Measurements from ENCODE around the gene FHOD1. TPM values are rescaled to one million over a fixed set of nuclear protein-coding genes. Genes with fewer than 3 reads are reported as not detected.

Gene FHOD1
- total and polyA plus RNA-seq, 2 donors (not counting 1 experiment from before 2014, with no cell fraction given): 7.1 to 32.7 TPM

DNA sequence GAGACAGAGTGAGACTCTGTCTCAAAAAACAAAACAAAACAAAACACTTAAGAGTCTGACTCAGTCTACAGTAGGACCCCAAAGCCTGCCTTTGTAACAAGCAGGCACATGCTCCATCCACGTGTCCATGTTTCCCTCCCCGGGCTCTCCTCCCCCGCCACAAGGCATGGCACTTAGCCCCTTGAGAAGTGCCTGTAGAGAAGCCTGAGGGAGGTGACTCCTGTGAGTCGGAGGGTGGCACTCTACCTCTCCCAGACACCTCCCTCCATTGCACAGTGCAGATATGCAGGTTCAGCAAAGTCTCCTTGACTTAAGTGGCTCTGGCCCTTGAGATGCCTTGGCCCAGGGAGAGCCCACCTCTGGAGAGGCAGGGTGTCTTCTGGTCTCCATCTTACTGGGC lies 6.8 kb downstream of the FHOD1 start:
- Histone ChIP-seq H3K4me3 (replicated peaks in 1 of 4; ENCODE audit: control extremely low read depth in 1 of 4, insufficient read depth in 1 of 4, low read depth in 3 of 4, low read length in 4 of 4) (no peak overlapping the region), H3K79me2 (ENCODE audit: control insufficient read depth, insufficient read depth, low read length) (peaks cover 43% of the 10 kb centered on the region), H3K9ac (ENCODE audit: insufficient read depth, low read length) (peak overlapping the region; percentile 57), H3K9me3 (ENCODE audit: control insufficient read depth, insufficient read depth, low read depth, low read length) (no peaks in the 10 kb centered on the region), H3K4me1 (ENCODE audit: control insufficient read depth, extremely low read depth, insufficient read depth, low read length) (peaks cover 52% of the 10 kb centered on the region), H4K20me1 (ENCODE audit: control insufficient read depth, extremely low read depth, insufficient read depth, low read length) (no peaks in the 10 kb centered on the region), H3K27ac (ENCODE audit: insufficient read depth, low read length) (peak overlapping the region; percentile 75), H3K4me2 (ENCODE audit: extremely low read depth, insufficient read depth, low read length) (peak overlapping the region; percentile 23), H3K27me3 (ENCODE audit: control insufficient read depth, insufficient read depth, low read length) (no peaks in the 10 kb centered on the region), H2AFZ (ENCODE audit: low read length) (no peak overlapping the region), H3K36me3 (ENCODE audit: control insufficient read depth, insufficient read depth, low read length) (peaks cover 30% of the 10 kb centered on the region)
- DNase-seq (ENCODE audit: low read depth in 2 of 2): peak in 1 of 2 donors; percentile 59
- TF ChIP-seq, protein P1, sequence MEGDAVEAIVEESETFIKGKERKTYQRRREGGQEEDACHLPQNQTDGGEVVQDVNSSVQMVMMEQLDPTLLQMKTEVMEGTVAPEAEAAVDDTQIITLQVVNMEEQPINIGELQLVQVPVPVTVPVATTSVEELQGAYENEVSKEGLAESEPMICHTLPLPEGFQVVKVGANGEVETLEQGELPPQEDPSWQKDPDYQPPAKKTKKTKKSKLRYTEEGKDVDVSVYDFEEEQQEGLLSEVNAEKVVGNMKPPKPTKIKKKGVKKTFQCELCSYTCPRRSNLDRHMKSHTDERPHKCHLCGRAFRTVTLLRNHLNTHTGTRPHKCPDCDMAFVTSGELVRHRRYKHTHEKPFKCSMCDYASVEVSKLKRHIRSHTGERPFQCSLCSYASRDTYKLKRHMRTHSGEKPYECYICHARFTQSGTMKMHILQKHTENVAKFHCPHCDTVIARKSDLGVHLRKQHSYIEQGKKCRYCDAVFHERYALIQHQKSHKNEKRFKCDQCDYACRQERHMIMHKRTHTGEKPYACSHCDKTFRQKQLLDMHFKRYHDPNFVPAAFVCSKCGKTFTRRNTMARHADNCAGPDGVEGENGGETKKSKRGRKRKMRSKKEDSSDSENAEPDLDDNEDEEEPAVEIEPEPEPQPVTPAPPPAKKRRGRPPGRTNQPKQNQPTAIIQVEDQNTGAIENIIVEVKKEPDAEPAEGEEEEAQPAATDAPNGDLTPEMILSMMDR (conservative IDR thresholded peaks at IDR 0.05 in 1 of 2, IDR thresholded peaks at IDR 0.05 in 1 of 2; ENCODE audit: low read depth in 1 of 2, low read length in 2 of 2): no peak
- no peak for TF ChIP-seq EZH2 (IDR thresholded peaks at IDR 0.05; ENCODE audit: low read length, missing control alignments)

DNA sequence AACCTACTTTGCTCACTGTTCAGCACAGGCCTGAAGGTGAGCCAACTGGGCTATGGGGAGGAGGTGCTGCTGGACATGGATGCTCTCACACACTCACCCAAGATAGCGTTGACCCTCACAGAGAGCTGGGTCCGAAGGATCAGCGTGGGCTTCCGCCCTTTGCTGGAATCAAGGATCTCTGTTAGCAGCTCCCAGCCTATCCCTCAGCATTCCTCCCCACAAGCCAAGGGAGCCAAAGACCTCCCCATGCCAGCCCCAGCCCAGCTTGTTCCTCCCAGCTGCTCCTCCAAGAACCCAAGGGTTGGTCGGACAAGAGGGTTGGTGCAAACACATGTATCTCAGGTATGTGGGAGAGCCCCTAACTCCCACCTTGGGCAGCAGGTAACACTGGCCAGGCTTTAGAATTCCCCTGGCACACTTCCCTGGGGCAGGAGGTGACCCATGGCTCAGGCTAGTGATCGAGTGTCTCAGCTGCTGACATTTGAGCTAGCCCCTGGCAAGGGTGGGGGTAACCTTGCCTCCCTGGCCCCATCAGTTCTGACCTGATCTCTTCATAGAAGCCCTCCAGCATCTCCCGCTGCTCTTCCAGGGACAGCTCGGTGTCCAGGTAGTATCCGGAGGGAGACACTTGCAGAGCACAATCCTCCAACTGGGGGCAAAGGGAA lies 8.3 kb downstream of the FHOD1 start:
- peaks cover 36% of the 10 kb centered on the region for H3K4me1 ChIP-seq (ENCODE audit: control insufficient read depth, extremely low read depth, insufficient read depth, low read length)
- no peak overlapping the region for H3K27ac ChIP-seq (ENCODE audit: insufficient read depth, low read length)
- no peak overlapping the region for H3K4me2 ChIP-seq (ENCODE audit: extremely low read depth, insufficient read depth, low read length)
- H3K27me3 ChIP-seq (ENCODE audit: control insufficient read depth, insufficient read depth, low read length): no peaks in the 10 kb centered on the region
- H4K20me1 ChIP-seq (ENCODE audit: control insufficient read depth, extremely low read depth, insufficient read depth, low read length): no peaks in the 10 kb centered on the region
- H3K9me3 ChIP-seq (ENCODE audit: control insufficient read depth, insufficient read depth, low read depth, low read length): no peaks in the 10 kb centered on the region
- TF ChIP-seq, protein P1 (conservative IDR thresholded peaks at IDR 0.05 in 1 of 2, IDR thresholded peaks at IDR 0.05 in 1 of 2; ENCODE audit: low read depth in 1 of 2, low read length in 2 of 2): no peak
- TF ChIP-seq EZH2 (IDR thresholded peaks at IDR 0.05; ENCODE audit: low read length, missing control alignments): no peak
- H3K36me3 ChIP-seq (ENCODE audit: control insufficient read depth, insufficient read depth, low read length): peaks cover 34% of the 10 kb centered on the region
- no peak for DNase-seq (ENCODE audit: low read depth in 2 of 2)
- H3K79me2 ChIP-seq (ENCODE audit: control insufficient read depth, insufficient read depth, low read length): peaks cover 34% of the 10 kb centered on the region
- H2AFZ ChIP-seq (ENCODE audit: low read length): no peak overlapping the region
- H3K9ac ChIP-seq (ENCODE audit: insufficient read depth, low read length): no peak overlapping the region
- no peak overlapping the region for H3K4me3 ChIP-seq (replicated peaks in 1 of 4; ENCODE audit: control extremely low read depth in 1 of 4, insufficient read depth in 1 of 4, low read depth in 3 of 4, low read length in 4 of 4)

GRCh38 chr16:67238278-67238575 lies 9.1 kb downstream of the FHOD1 start:
- no peaks in the 10 kb centered on the region for H3K9me3 ChIP-seq (ENCODE audit: control insufficient read depth, insufficient read depth, low read depth, low read length)
- H3K4me2 ChIP-seq (ENCODE audit: extremely low read depth, insufficient read depth, low read length): no peak overlapping the region
- H3K79me2 ChIP-seq (ENCODE audit: control insufficient read depth, insufficient read depth, low read length): peaks cover 27% of the 10 kb centered on the region
- no peak overlapping the region for H3K9ac ChIP-seq (ENCODE audit: insufficient read depth, low read length)
- H3K4me3 ChIP-seq (replicated peaks in 1 of 4; ENCODE audit: control extremely low read depth in 1 of 4, insufficient read depth in 1 of 4, low read depth in 3 of 4, low read length in 4 of 4): no peak overlapping the region
- no peaks in the 10 kb centered on the region for H4K20me1 ChIP-seq (ENCODE audit: control insufficient read depth, extremely low read depth, insufficient read depth, low read length)
- H2AFZ ChIP-seq (ENCODE audit: low read length): no peak overlapping the region
- H3K27me3 ChIP-seq (ENCODE audit: control insufficient read depth, insufficient read depth, low read length): no peaks in the 10 kb centered on the region
- peaks cover 29% of the 10 kb centered on the region for H3K4me1 ChIP-seq (ENCODE audit: control insufficient read depth, extremely low read depth, insufficient read depth, low read length)
- TF ChIP-seq EZH2 (IDR thresholded peaks at IDR 0.05; ENCODE audit: low read length, missing control alignments): no peak
- TF ChIP-seq, protein P1 (conservative IDR thresholded peaks at IDR 0.05 in 1 of 2, IDR thresholded peaks at IDR 0.05 in 1 of 2; ENCODE audit: low read depth in 1 of 2, low read length in 2 of 2): no peak
- H3K36me3 ChIP-seq (ENCODE audit: control insufficient read depth, insufficient read depth, low read length): peaks cover 39% of the 10 kb centered on the region
- no peak for DNase-seq (ENCODE audit: low read depth in 2 of 2)
- H3K27ac ChIP-seq (ENCODE audit: insufficient read depth, low read length): no peak overlapping the region
